ENCODE measurements around the gene SPAG6. TPM values are rescaled to one million over a fixed set of nuclear protein-coding genes. Genes with fewer than 3 reads are reported as not detected.

The SPAG6 gene
- total RNA-seq, 1 experiment from 2014 or later, result 0.79 TPM

- Histone ChIP-seq H3K4me3 (ENCODE audit: low read depth, low read length) (no peak overlapping the region), H3K9me3 (no peaks in the 10 kb centered on the region), H3K36me3 (ENCODE audit: control insufficient read depth, insufficient read depth, low read length) (peaks cover 2% of the 10 kb centered on the region; the same call in 1 of the 2 replicates), H3K4me1 (no peaks in the 10 kb centered on the region), H3K27me3 (replicated peaks; ENCODE audit: control insufficient read depth, insufficient read depth, low read length) (no peaks in the 10 kb centered on the region)
- ChIA-PET POLR2A (no interaction called here), CTCF (no interaction called here)
- TF ChIP-seq CTCF (IDR thresholded peaks at IDR 0.05; ENCODE audit: insufficient read depth in 1 of 2, low read depth in 1 of 2, low read length in 1 of 2, severe bottlenecking in 1 of 2, unreplicated experiment in 1 of 2), result no peak
- no peak overlapping the region for H3K4me3 Mint-ChIP-seq (ENCODE audit: unreplicated experiment)
- no peaks in the 10 kb centered on the region for H3K9me3 Mint-ChIP-seq (ENCODE audit: unreplicated experiment)
- H3K27me3 Mint-ChIP-seq (ENCODE audit: insufficient read depth, unreplicated experiment), result peaks cover 2% of the 10 kb centered on the region
- peaks cover 43% of the 10 kb centered on the region for H3K36me3 Mint-ChIP-seq (ENCODE audit: insufficient read depth, unreplicated experiment)
- H3K4me1 Mint-ChIP-seq (ENCODE audit: low read depth, unreplicated experiment), result no peaks in the 10 kb centered on the region
- intact Hi-C loops (cut with micrococcal nuclease; ENCODE audit: unreplicated experiment), result no loop called here
- H3K27ac Mint-ChIP-seq (ENCODE audit: unreplicated experiment), result peak overlapping the region; percentile 7
- BruUV-seq (replicated peaks), result no TSS peak
- no peak for DNase-seq
These were observed 11.4 kb upstream of the SPAG6 start for GRCh38 chr10:22333975-22334282.

DNA sequence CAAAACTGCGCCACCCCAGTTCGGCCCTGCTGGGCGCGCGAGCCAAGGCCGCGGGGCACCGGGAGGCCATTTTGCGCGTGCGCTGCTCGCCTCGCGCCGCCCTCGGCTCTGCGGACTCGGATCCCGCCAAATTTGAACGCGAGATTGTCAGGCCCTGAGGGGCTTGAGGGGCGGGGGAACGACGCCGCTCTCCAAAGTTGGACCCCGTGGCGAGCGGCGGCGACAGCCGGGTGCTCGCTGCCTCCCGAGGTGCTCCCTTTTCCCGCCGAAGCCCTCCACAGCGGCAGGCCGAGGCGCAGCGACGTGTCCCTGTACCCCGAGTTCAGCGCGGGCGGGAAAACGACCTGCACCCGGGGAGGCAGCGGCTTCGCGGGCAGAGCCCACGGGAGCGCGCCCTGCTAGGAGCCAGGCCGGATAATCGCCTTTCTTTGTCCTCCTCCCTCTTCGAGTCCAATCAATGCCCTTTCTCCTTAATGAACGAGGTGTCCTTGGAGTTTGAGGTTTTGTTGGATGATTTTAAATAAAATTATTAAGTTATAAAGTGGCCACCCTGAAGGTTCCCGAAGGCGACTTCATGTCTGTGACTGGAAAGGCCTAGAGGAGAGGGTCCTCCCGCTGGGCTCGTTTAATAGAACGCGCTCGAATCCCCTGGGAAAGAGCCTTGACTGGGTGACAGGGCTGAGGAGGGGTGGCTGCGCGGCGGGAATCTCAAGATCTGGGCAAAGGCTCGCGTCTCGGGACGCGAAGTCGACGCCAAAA, 10.7 kb upstream of the SPAG6 start:
- intact Hi-C loops (cut with micrococcal nuclease; ENCODE audit: unreplicated experiment), result no loop called here
- peaks cover 36% of the 10 kb centered on the region for H3K36me3 Mint-ChIP-seq (ENCODE audit: insufficient read depth, unreplicated experiment)
- no TSS peak for BruUV-seq (replicated peaks)
- Histone ChIP-seq H3K9me3 (no peaks in the 10 kb centered on the region), H3K36me3 (ENCODE audit: control insufficient read depth, insufficient read depth, low read length) (no peaks in the 10 kb centered on the region), H3K27me3 (replicated peaks; ENCODE audit: control insufficient read depth, insufficient read depth, low read length) (no peaks in the 10 kb centered on the region), H3K4me3 (ENCODE audit: low read depth, low read length) (peak overlapping the region; percentile 36), H3K4me1 (peaks cover under 1% of the 10 kb centered on the region; the same call in 1 of the 2 replicates)
- ChIA-PET CTCF (no interaction called here), POLR2A (no interaction called here)
- no peak for DNase-seq
- peak overlapping the region; percentile 71 for H3K27ac Mint-ChIP-seq (ENCODE audit: unreplicated experiment)
- H3K9me3 Mint-ChIP-seq (ENCODE audit: unreplicated experiment), result no peaks in the 10 kb centered on the region
- peaks cover 2% of the 10 kb centered on the region for H3K27me3 Mint-ChIP-seq (ENCODE audit: insufficient read depth, unreplicated experiment)
- H3K4me3 Mint-ChIP-seq (ENCODE audit: unreplicated experiment), result peak overlapping the region; percentile 70
- TF ChIP-seq CTCF (IDR thresholded peaks at IDR 0.05; ENCODE audit: insufficient read depth in 1 of 2, low read depth in 1 of 2, low read length in 1 of 2, severe bottlenecking in 1 of 2, unreplicated experiment in 1 of 2), result no peak
- H3K4me1 Mint-ChIP-seq (ENCODE audit: low read depth, unreplicated experiment), result no peaks in the 10 kb centered on the region

- peaks cover 37% of the 10 kb centered on the region for H3K36me3 Mint-ChIP-seq (ENCODE audit: insufficient read depth, unreplicated experiment)
- TF ChIP-seq CTCF (IDR thresholded peaks at IDR 0.05; ENCODE audit: insufficient read depth in 1 of 2, low read depth in 1 of 2, low read length in 1 of 2, severe bottlenecking in 1 of 2, unreplicated experiment in 1 of 2), result no peak
- Histone ChIP-seq H3K4me3 (ENCODE audit: low read depth, low read length) (peak overlapping the region; percentile 36), H3K9me3 (no peaks in the 10 kb centered on the region), H3K27me3 (replicated peaks; ENCODE audit: control insufficient read depth, insufficient read depth, low read length) (no peaks in the 10 kb centered on the region), H3K4me1 (peaks cover 5% of the 10 kb centered on the region; the same call in 1 of the 2 replicates), H3K36me3 (ENCODE audit: control insufficient read depth, insufficient read depth, low read length) (no peaks in the 10 kb centered on the region)
- H3K9me3 Mint-ChIP-seq (ENCODE audit: unreplicated experiment), result no peaks in the 10 kb centered on the region
- peaks cover 2% of the 10 kb centered on the region for H3K27me3 Mint-ChIP-seq (ENCODE audit: insufficient read depth, unreplicated experiment)
- peak in 1 of 2 experiments; percentile 33 for DNase-seq
- BruUV-seq (replicated peaks), result no TSS peak
- peak overlapping the region; percentile 70 for H3K4me3 Mint-ChIP-seq (ENCODE audit: unreplicated experiment)
- CTCF ChIA-PET, result no interaction called here
- POLR2A ChIA-PET, result no interaction called here
- no peaks in the 10 kb centered on the region for H3K4me1 Mint-ChIP-seq (ENCODE audit: low read depth, unreplicated experiment)
- intact Hi-C loops (cut with micrococcal nuclease; ENCODE audit: unreplicated experiment), result no loop called here
- H3K27ac Mint-ChIP-seq (ENCODE audit: unreplicated experiment), result peak overlapping the region; percentile 71
These were observed 9.9 kb upstream of the SPAG6 start for GRCh38 chr10:22335173-22335933.

All from Caco-2 (cell line).